ENCODE results near the gene ZBTB48.

ZBTB48 gene

DNA sequence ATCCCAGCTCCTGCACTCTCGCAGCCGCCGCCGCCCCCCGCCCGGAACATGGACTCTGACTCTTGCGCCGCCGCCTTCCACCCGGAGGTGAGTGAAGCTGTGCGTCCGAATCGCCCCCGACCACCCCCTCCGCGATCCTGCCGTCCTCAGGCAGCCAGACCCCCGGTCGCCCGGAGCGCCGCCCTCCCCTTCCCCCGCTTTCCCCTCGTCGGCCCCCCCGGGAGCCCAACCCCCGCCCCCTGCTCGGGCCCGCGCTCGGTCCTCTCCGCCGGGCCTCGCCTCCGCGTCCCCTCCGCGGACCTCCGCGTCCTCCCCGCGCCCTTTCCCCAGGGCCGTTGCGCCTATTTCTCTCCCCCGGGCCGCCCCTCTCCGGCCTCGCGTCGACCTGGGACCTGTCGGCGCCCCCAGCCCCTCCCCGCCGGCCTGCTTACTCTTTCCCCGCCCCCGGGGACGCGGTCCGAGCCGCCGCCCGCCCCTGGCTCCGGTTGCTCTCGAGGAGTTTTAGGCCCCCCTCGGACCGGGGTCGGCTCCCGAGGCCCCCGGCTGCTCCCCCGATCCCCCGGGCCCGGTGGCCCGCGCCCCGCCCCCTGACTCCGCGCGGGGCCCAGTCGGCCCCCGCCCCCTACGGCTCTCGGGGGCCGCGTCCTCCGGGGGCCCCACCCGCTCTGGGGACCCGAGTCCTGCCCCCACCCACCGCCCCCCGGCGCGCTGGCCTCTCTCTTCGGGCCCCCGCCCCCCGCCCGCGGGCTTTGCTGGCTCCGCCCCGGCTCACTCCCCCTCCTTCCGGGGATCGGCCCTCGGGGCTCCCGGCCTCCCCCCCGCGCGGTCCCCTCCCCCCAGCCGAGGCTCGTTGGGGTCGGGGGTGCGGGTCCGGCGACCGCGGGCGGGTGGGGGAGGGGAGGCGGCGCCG, 34.5 kb downstream of the ZBTB48 start:
- DNase-seq: peak; percentile 67

DNA sequence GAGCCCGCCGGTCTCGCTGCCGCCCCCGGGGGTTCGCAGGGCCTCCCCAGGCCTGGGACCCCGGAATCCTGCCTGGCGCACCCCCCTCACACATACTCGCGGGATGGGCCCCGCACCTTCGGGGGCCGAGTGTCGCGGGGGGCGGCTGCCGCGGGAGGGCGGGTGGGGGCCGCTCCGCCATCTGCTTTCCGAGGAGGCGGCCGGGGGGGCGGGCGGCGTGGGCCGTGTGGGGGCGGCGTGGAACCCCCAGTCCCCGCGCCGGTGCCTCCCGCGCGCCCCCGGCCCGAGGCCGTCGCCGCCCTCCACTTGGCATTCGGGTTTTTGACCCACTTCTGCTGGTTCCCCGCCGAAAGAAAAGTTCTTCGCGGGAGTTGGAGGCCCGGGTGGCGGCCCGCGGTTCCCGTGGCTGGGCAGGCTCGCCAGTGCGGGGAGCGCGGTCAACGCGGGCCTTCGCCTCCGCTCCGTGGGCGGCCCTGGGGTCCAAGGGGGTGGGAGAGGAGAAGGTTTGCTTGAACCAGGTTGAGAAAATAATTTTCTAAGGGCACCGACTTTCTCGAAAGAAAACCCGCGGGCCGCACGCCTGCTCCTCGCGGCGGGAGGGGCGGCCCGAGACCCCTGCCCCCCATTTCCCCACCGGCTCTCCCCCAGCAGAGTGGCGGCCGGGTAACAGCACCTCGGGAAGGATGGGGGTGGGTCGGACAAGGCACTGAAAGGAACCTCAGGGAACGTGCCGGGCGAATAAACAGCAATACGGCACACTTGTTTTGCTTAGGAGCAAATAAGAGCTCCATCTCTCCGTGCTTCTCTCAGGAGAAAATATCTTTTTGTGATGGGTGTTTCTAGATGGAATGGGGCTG, 35.4 kb downstream of the ZBTB48 start:
- DNase-seq: no peak

DNA sequence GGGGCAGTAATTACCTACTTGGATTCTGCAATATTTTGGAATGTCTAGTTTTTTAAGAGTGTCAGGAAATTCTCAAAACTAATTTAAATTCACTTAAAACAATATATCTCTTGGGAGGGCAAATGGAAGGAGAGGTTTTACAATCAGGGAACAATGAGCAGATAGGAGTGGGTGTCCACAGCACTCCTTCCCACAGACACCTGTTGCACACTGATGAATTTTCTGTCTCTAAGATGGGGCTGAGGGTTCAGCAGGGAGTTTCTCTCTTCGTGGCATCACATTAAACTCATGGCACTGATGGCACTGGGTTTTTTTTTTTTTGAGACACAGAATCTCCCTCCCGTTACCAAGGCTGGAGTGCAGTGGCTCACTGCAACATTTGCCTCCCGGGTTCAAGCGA, 39.3 kb downstream of the ZBTB48 start:
- DNase-seq: no peak

DNA sequence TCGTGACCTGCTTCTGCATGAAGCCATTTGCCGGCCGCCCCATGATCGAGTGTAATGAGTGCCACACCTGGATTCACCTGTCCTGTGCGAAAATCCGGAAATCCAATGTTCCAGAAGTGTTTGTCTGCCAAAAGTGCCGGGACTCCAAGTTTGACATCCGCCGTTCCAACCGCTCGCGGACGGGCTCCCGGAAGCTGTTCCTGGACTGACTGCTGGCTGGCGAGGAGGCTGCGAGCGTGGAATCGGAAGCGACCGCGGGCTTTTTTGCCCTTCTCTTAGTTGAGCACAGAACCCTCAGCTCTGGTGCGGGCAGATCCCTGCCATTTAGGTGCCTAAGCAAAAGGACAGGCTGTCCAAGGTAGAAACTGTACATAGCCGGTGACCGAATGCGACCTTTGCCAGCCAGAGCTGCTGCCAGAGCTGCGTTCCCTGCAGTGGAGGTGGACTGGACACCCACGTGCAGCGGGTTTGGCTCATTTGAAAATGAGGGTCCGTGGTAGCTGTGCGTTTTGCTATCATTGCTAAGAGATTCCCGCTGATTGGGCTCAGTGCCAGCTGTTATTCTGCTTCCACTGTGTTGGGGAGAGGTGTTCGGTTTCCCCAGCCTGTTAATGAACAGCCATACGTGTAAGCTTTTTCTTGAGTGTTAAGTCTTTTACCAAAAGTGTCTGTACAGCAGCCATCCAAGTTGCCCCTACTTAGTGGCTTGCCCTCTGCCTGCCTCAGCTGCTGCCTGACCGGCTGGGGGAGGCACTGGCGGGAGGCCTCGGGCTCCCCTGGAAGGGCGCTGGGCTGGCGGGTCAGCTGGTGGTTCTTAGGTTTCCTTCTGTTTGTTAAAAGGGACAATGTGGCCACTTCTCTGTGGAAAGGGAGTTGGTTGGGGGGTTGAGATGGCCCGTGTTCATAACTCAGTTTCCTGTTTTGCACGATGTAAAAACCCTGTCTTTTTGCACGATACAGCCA, 41.9 kb downstream of the ZBTB48 start:
- DNase-seq: no peak

DNA sequence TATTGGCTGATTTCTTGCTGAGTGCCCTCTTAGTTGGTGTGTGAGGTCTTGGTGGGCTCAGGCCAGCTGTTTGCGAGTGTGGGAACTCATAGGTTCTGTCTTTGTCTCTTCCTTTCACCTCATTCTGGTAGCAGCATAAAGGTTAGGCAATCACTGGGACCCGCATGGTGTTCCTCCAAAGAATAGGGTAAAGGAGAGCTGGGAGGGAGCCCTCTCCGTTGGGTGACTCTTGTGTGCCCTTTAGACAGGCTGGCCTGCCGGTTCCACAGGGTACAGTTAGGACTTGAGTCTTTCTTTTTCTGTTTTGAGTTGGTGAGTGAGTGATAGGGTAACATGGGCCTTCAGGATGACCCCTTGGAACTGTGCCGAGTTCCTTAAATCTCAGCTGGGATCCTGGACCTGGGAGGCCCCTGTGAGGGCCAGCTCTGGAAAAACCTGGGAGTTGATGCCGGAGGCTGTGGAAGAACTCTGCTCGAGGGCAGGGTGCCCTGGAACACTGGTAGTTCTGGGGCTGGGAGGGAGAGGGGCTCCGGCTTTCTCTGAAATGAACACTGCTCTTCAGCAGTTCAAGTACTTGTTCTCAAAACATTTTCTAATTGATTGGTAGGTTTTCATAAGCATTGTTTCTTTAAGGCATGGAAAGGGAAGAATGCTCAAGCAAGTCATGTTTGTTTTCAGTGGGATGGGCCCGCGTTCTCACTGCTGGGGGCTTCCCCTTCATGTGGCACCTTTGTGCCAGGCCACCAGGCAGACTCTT, 42.8 kb downstream of the ZBTB48 start:
- no peak for DNase-seq

DNA sequence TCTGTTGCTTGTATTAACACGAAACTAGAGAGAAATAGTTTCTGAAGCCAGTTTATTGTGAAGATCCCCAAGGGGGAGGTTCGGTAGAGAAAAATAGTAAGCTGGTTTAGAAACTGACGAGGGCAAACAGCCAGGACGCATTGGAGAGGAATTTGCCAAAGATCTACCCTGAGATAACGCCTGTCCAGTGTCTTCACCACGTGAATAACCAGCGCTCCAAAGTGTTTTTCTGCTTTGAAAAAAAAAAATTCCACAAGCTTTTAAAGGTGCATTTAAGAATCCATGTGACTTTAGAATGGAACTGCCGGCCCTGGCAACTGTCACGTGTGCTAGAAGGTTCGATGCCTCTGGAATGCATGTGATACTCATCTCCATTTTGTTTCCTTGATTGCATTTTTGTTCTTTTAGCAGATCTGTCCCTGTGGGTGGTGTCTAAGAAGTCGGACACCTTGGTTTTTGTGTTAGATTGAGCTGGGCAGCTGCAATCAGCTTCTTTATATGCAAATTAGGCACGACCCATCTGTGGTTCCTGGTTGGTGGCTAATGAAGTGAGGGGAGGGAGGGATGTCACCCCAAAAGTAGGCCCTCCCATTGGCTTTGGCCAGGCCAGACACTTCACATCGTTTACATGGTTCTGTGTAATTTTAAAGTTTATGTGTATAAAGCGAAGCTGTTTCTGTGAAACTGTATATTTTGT, 43.6 kb downstream of the ZBTB48 start:
- DNase-seq: no peak

DNA sequence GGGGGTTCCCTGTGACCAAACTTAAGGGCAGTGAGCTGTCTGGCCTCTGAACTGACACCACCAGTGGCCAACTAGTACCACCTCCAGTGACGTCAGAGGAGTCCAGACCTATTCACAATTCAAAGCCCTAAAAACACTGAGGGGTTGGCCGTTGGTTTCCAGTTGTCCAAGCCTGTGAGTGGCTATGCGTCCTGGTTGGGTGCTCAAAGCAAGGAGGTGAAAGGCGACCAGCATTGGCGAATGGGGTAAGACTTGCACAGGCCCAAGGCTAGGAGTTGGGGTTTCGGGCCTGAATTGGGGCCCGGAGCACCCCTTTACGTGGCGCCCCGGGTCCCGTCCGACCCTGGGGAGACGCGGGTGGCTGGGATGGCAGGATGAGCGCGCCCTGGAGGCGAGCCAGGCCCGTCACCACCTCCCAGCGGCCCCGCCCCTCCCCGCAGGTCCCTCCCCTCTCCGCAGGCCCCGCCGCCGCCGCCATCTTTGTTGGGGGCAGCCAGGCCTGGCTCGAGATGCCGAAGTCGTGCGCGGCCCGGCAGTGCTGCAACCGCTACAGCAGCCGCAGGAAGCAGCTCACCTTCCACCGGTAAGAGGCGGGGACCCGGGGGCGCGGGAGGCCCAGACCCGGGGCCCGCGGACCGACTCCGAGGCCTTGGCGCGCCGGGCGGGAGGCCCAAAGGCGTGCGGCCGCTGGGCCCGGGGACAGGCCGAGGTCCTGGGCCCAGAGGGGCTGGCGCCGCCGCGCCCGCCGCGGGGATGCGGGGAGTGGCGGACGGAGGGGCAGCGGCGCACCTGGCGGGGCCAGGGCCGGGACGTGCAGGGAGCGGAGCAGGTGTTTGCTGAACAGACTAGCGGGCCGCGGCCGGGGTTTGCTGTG, 45.2 kb downstream of the ZBTB48 start, which contains the start of gene THAP3:
TSS of gene THAP3 (plus strand) at position 159 of the 874 bp plus-strand sequence. CDS start at position 510, 351 bp downstream.
- DNase-seq: peak; percentile 93

DNA sequence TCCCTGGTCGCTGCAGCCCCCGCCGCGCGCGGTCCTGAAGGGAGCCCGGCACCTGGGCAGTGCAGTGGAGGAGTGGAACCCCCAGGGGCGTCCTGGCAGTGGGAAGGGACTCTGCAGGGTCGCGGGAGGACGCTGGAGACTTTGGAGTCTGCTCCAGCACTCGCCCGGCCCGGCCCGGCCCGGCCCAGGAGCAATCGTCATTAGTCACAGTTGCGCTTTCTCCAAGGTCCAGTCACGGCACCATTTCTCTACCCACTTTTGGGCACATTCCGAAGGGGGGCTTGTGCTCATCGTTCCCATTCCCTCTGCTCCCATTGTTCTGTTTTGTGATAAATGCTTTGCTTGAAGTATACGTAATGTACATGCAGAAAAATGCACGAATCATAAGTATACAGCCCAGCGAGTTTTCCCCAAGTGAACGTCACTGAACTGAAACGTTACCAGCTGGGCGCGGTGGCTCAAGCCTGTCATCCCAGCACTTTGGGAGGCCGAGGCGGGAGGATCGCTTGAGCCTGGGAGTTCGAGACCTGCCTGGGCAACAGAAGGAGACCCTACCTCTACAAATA, 45.9 kb downstream of the ZBTB48 start:
- no peak for DNase-seq

DNA sequence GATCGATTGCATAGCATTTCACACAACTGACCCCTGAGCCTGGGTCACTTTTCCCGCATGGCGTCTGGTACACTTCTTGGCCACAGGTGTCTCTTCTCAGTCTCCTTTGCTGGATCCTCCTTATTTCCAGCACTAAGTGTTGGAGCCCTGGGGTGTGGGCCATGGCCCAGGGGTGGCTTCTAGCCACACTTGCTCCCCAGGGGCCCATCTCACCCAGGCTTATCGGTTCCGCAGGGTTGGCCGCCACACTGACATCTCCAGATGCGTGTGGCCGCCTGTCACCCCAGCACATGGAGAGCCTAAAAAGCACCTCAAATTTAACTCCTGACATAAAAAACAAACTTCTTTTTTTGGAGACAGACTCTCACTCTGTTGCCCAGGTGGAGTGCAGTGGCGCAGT, 47.2 kb downstream of the ZBTB48 start:
- no peak for DNase-seq

DNA sequence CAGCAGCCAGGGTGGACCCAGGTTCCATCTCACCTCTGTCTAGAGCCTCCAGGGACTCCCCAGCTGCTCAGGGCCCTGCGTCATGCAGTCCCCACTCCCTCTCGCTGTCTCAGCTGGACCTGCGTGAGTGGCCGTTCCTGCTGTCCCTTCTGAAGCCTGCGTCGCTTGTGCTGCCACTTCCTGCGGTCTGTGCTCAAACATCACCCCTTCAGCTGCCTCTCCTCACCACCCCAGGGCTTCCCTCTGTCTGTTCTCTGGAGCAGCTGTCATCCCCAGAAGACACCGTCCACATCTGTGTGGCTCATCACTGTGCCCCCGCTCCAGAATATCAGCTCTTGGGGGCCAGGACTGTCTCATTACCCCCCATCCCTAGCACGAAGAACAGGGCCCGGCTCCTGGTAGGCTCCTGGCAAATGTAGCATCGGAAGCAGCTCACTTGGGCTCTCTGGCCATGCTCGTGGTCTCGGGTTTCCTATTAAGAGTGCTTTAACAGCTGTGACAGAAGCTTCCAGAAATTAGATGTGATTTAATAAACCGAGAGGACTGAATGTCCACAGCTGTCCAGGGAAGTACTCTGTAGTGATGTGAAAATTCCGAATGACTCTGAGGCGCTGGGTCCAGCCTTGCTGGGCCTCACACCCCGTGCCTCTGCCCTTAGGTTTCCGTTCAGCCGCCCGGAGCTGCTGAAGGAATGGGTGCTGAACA, 48.2 kb downstream of the ZBTB48 start:
- no peak for DNase-seq

DNA sequence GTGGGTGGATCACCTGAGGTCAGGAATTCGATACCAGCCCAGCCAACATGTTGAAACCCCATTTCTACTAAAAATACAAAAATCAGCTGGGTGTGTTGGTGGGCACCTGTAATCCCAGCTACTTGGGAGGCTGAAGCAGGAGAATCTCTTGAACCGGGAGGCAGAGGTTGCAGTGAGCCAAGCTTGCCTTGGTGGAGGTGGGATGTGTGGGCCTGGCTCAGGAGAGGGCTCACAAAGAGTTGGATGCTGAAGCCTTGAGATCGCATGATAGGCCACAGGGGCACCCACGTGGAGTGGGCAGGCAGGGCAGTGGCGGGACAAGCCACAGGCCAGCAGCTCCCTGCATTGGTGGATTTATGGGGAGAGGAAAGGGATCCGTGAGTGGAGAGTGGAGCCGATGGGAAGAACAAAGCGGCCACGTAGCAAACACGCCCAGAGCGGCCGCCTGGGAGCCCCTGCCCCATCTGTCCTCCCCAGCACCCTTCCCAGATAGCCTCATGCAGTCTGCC, 49.2 kb downstream of the ZBTB48 start:
- no peak for DNase-seq

DNA sequence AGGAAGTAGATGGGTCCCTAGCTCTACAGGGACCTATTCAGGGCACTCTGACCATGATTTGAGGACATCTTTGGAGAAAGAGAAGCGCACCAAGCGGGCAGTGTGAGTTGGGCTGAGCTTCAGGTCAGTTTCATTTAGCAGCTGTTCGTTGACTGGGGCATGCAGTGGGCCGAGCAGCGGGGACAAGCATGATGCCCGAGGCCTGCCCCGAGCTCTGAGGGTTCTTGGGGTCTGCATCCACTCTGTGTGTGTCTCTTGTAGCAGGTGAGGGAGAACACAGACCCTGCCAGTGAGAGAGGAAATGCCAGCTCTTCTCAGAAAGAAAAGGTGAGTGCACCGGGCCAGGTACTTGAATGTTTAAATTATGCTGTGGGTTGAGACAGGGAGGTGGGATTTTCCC, 50.2 kb downstream of the ZBTB48 start:
- no peak for DNase-seq

DNA sequence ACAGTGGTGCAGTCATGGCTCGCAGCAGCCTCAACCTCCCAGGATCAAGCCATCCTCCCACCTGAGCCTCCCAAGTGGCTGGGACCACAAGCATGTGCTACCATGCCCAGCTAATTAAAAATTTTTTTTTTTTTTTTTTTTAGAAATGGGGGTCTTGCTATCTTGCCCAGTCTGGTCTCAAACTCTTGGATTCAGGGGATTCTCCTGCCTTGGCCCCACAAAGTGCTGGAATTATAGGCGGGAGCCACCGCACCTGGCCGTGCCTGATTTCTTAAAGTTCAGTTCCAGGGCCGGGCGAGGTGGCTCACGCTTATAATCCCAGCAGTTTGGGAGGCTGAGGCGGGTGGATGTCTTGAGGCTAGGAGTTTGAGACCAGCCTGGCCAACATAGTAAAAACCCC, 51.3 kb downstream of the ZBTB48 start:
- DNase-seq: no peak

DNA sequence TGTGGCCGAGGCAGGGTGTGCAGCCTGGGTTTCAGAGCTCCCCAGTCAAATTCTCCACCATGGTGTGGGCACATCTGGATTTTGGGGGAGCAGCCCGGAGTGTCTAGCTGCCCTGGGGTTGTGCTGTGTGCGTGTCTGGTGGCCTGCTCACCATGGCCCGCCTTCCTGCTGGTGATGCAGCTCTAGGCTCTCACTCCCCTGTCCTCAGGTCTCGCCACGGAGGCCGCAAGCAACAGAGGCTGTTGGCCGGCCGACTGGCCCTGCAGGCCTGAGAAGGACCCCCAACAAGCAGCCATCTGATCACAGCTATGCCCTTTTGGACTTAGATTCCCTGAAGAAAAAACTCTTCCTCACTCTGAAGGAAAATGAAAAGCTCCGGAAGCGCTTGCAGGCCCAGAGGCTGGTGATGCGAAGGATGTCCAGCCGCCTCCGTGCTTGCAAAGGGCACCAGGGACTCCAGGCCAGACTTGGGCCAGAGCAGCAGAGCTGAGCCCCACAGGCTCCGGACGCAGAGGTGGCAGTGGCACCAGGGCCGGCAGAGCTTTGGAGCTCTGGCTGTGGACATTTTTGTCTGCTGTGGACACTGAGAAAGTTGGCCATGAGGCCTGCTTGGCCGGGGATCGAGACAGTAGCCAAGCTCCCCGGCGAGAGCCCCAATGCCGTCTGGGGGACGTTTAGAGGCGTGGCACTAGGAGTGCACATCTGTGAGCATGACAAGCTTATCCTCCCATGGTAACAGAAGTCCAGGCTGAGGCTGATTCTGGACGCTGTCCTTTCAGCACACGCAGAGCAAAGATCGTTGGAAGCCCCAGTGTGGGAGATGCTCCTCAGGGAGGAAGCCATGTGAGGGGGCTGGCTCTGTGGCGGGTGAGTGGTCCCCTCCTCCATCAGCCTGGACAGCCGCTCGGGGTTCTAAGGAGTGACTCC, 53.1 kb downstream of the ZBTB48 start:
- DNase-seq: no peak

DNA sequence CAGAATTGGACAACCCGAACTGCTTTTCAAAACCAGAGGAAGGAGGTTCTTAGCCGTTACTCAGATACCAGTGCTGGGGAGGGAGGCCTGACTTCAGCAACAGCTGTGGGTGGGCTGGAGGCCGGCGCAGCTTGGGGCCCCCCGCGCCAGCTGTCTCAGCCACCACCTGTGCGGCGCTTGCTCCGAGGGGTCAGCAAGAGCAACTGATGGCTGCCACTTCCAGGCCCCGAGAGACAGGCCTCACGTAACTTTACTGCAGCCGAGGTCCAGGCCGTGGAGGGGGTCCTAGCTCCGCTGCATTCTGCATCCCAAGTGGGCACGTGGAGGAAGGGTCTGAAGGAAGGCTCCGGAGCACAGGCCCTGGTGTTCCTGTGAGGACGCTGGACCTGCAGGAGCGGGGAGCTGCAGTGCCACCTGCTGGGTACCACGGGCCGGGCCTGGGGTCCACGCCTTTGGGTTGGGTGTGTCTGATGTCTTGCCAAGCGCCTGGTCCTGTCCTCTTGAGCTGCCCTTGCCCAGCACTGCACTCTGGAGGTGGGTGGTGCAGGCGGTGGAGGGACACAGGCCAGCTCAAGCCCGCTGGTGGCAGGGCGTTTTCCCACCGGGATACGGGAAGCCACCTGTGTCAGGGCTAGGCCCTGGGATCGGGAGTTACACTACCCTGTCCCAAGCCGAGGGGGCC, 54.7 kb downstream of the ZBTB48 start:
- peak; percentile 56 for DNase-seq

DNA sequence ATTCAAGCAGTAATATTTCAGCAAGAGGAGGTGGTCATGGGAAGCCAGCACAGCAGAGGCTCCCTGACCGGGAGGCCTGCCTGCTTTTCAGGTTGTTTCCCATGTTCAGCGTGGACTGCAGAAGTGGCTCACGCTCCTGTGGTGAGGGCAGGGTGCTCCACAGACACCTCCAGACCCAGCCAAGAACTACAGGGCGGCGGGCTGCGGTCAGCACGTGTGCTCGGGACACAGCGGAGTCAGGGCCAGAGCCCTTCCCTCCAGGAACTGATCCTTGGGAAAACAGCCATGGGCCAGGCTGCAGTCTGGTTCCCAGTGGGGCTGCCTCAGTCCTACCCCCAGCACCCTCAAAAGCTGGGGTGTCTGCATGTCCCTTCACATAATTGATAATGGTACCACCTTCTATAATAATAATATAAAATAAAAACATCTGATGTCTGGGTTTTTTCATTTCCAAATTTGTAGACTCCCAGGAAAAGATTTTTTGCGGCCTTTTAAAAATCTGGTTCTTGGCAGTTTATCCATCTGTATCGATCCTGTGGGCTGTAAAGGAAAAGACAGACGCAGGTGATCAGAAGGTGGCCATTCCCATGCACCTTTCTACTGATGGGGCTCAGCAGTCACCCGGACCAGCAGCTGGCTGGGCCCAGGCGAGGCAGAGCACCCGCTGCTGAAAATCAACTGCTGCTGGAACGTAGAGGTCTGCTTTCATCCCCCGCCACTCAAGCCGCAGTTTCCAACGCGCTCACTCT, 55.5 kb downstream of the ZBTB48 start:
- no peak for DNase-seq

Data from activated T-cell treated with anti-CD3 and anti-CD28 coated beads, Interleukin-2, amount 50 U/mL, for 1 hour (primary cell).